Neural cell (in vitro differentiated cells): ENCODE results near the gene NFILZ. TPM values are rescaled to one million over a fixed set of nuclear protein-coding genes. Genes with fewer than 3 reads are reported as not detected.

Experiments used
- H2AFZ ChIP-seq: fragments of 200-600, 300-800 bp; sonication (generic), shearing (Covaris generic); 2 replicates; pipeline ENCODE4 v1.6.0; 2014; ENCODE audit warnings: low read depth, mild to moderate bottlenecking, antibody characterized with exemption, low read length, moderate library complexity
- H3F3A ChIP-seq: fragments of 200-600 bp; shearing (Covaris generic); 2 replicates; pipeline ENCODE4 v1.6.1; 2016; ENCODE audit warnings: mild to moderate bottlenecking, moderate library complexity, mixed read lengths, antibody characterized with exemption, low read length; ENCODE audit not compliant: insufficient read depth, poor library complexity, severe bottlenecking
- H3K27ac ChIP-seq: fragments of 200-600, 300-800 bp; sonication (generic), shearing (Covaris generic); 2 replicates; pipeline ENCODE4 v1.5.1; 2014; ENCODE audit warnings: mild to moderate bottlenecking, low read length, moderate library complexity
- H3K27me3 ChIP-seq: fragments of 300-800, 200-600 bp; sonication (generic), shearing (Covaris generic); 2 replicates; pipeline ENCODE4 v1.6.0; 2014; ENCODE audit warnings: mild to moderate bottlenecking, low read depth, low read length, moderate library complexity; ENCODE audit not compliant: insufficient read depth
- H3K36me3 ChIP-seq: fragments of 300-800, 200-600 bp; sonication (generic), shearing (Covaris generic); 2 replicates; pipeline ENCODE4 v1.5.1; 2014; ENCODE audit warnings: mild to moderate bottlenecking, antibody characterized with exemption, low read length, moderate library complexity; ENCODE audit not compliant: insufficient read depth
- H3K4me2 ChIP-seq: fragments of 300-800, 200-600 bp; sonication (generic), shearing (Covaris generic); 2 replicates; pipeline ENCODE4 v1.6.0; 2014; ENCODE audit warnings: mild to moderate bottlenecking, low read length
- H3K4me3 ChIP-seq: fragments of 300-800, 200-600 bp; sonication (generic), shearing (Covaris generic); 2 replicates; pipeline ENCODE4 v1.5.1; 2014; ENCODE audit warnings: mild to moderate bottlenecking, low read length, moderate library complexity
- H3K79me2 ChIP-seq: fragments of 200-600 bp; shearing (Covaris generic); replicated peaks from 2 replicates; pipeline ENCODE4 v1.6.0; 2014; ENCODE audit warnings: mild to moderate bottlenecking, low read length, moderate library complexity; ENCODE audit not compliant: insufficient read depth
- H3K9ac ChIP-seq: fragments of 300-800, 200-600 bp; sonication (generic), shearing (Covaris generic); 2 replicates; pipeline ENCODE4 v1.6.1; 2016; ENCODE audit warnings: mild to moderate bottlenecking, low read length, mixed read lengths
- H3K9me2 ChIP-seq: fragments of 200-600 bp; shearing (Covaris generic); 2 replicates; pipeline ENCODE4 v1.6.1; 2016; ENCODE audit warnings: mild to moderate bottlenecking, low read length, mixed read lengths; ENCODE audit not compliant: insufficient read depth
- H3K9me3 ChIP-seq: fragments of 200-600, 300-800 bp; sonication (generic), shearing (Covaris generic); 2 replicates; pipeline ENCODE4 v1.6.1; 2016; ENCODE audit warnings: mild to moderate bottlenecking, mixed run types, low read length, moderate library complexity, mixed read lengths
- H4K20me1 ChIP-seq: fragments of 200-600 bp; shearing (Covaris generic); 2 replicates; pipeline ENCODE4 v1.6.1; 2016; ENCODE audit warnings: mild to moderate bottlenecking, mixed run types; ENCODE audit not compliant: insufficient read depth
- EP300 ChIP-seq: fragments of 450-650 bp; conservative IDR thresholded peaks from 2 replicates; pipeline ENCODE4 v1.6.1; 2014; ENCODE audit warnings: antibody characterized with exemption, mild to moderate bottlenecking, moderate library complexity; ENCODE audit not compliant: poor library complexity, severe bottlenecking
- EZH2 ChIP-seq: fragments of 200-600, 300-800 bp; shearing (Covaris generic), sonication (generic); IDR thresholded peaks from 2 replicates; pipeline ENCODE4 v1.6.1; 2014; ENCODE audit warnings: antibody characterized with exemption, low read length, borderline replicate concordance, mild to moderate bottlenecking; ENCODE audit not compliant: insufficient read depth, poor library complexity, severe bottlenecking
- MXI1 ChIP-seq: fragments of 450-650 bp; conservative IDR thresholded peaks from 2 replicates; pipeline ENCODE4 v1.6.1; 2014; ENCODE audit warnings: antibody characterized with exemption, mild to moderate bottlenecking; ENCODE audit not compliant: poor library complexity, severe bottlenecking
- POLR2AphosphoS5 ChIP-seq: IDR thresholded peaks from 2 replicates; pipeline ENCODE4 v1.6.1; 2012
- RAD21 ChIP-seq: fragments of 450-650 bp; conservative IDR thresholded peaks from 2 replicates; pipeline ENCODE4 v1.6.1; 2014; ENCODE audit warnings: antibody characterized with exemption, mild to moderate bottlenecking, moderate library complexity
- SMC3 ChIP-seq: fragments of 450-650 bp; conservative IDR thresholded peaks from 2 replicates; pipeline ENCODE4 v1.6.1; 2014; ENCODE audit warnings: antibody characterized with exemption, mild to moderate bottlenecking, moderate library complexity; ENCODE audit not compliant: poor library complexity
- TAF1 ChIP-seq: IDR thresholded peaks from 2 replicates; pipeline ENCODE4 v1.6.1; 2012; ENCODE audit warnings: low read depth
- polyA plus RNA-seq: library from polyadenylated mRNA; depleted of rRNA; stranded (reverse); fragments of >200 nt; gene quantifications from 2 replicates; pipeline ENCODE4 v1.2.3, GENCODE V29; 2014
- TF ChIP-seq, protein P1 (sequence below): fragments of 450-650 bp; IDR thresholded peaks from 2 replicates; pipeline ENCODE4 v1.5.1; 2014; ENCODE audit warnings: antibody characterized with exemption, mild to moderate bottlenecking, moderate library complexity; ENCODE audit not compliant: poor library complexity, severe bottlenecking
- TF ChIP-seq, protein P2 (sequence below): IDR thresholded peaks from 2 replicates; pipeline ENCODE4 v1.6.1; 2012; ENCODE audit warnings: borderline replicate concordance

NFILZ gene
- polyA plus RNA-seq, 1 donor from 2014 or later: not detected

GRCh38 chr19:8639821-8640401 lies 9.5 kb downstream of the NFILZ start:
- H2AFZ ChIP-seq: no peak overlapping the region
- H3K27ac ChIP-seq: no peak overlapping the region
- TF ChIP-seq MXI1 (no peak), TAF1 (no peak), SMC3 (no peak), POLR2AphosphoS5 (no peak), EP300 (no peak), EZH2 (no peak)
- TF ChIP-seq, protein P1, sequence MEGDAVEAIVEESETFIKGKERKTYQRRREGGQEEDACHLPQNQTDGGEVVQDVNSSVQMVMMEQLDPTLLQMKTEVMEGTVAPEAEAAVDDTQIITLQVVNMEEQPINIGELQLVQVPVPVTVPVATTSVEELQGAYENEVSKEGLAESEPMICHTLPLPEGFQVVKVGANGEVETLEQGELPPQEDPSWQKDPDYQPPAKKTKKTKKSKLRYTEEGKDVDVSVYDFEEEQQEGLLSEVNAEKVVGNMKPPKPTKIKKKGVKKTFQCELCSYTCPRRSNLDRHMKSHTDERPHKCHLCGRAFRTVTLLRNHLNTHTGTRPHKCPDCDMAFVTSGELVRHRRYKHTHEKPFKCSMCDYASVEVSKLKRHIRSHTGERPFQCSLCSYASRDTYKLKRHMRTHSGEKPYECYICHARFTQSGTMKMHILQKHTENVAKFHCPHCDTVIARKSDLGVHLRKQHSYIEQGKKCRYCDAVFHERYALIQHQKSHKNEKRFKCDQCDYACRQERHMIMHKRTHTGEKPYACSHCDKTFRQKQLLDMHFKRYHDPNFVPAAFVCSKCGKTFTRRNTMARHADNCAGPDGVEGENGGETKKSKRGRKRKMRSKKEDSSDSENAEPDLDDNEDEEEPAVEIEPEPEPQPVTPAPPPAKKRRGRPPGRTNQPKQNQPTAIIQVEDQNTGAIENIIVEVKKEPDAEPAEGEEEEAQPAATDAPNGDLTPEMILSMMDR: no peak
- H3K9me3 ChIP-seq: no peaks in the 10 kb centered on the region
- no peaks in the 10 kb centered on the region for H3K36me3 ChIP-seq
- no peaks in the 10 kb centered on the region for H3K79me2 ChIP-seq
- no peaks in the 10 kb centered on the region for H3F3A ChIP-seq
- H4K20me1 ChIP-seq: no peaks in the 10 kb centered on the region
- no peak overlapping the region for H3K4me3 ChIP-seq
- no peak overlapping the region for H3K4me2 ChIP-seq
- H3K27me3 ChIP-seq: no peaks in the 10 kb centered on the region
- no peak overlapping the region for H3K9ac ChIP-seq
- H3K9me2 ChIP-seq: no peaks in the 10 kb centered on the region

GRCh38 chr19:8640402-8641004 lies 10.1 kb downstream of the NFILZ start:
- Histone ChIP-seq H3K4me3 (no peak overlapping the region), H3K27me3 (no peaks in the 10 kb centered on the region), H3K9ac (no peak overlapping the region), H2AFZ (no peak overlapping the region), H3F3A (no peaks in the 10 kb centered on the region), H3K27ac (no peak overlapping the region), H3K79me2 (no peaks in the 10 kb centered on the region), H3K4me2 (no peak overlapping the region), H3K9me2 (no peaks in the 10 kb centered on the region), H4K20me1 (no peaks in the 10 kb centered on the region), H3K36me3 (no peaks in the 10 kb centered on the region), H3K9me3 (no peaks in the 10 kb centered on the region)
- TF ChIP-seq POLR2AphosphoS5 (no peak), SMC3 (no peak), MXI1 (no peak), RAD21 (no peak), TAF1 (no peak), EZH2 (no peak), EP300 (no peak)
- TF ChIP-seq, protein P2, sequence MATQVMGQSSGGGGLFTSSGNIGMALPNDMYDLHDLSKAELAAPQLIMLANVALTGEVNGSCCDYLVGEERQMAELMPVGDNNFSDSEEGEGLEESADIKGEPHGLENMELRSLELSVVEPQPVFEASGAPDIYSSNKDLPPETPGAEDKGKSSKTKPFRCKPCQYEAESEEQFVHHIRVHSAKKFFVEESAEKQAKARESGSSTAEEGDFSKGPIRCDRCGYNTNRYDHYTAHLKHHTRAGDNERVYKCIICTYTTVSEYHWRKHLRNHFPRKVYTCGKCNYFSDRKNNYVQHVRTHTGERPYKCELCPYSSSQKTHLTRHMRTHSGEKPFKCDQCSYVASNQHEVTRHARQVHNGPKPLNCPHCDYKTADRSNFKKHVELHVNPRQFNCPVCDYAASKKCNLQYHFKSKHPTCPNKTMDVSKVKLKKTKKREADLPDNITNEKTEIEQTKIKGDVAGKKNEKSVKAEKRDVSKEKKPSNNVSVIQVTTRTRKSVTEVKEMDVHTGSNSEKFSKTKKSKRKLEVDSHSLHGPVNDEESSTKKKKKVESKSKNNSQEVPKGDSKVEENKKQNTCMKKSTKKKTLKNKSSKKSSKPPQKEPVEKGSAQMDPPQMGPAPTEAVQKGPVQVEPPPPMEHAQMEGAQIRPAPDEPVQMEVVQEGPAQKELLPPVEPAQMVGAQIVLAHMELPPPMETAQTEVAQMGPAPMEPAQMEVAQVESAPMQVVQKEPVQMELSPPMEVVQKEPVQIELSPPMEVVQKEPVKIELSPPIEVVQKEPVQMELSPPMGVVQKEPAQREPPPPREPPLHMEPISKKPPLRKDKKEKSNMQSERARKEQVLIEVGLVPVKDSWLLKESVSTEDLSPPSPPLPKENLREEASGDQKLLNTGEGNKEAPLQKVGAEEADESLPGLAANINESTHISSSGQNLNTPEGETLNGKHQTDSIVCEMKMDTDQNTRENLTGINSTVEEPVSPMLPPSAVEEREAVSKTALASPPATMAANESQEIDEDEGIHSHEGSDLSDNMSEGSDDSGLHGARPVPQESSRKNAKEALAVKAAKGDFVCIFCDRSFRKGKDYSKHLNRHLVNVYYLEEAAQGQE: no peak
- TF ChIP-seq, protein P1: no peak
